Cardiac muscle cell (in vitro differentiated cells and primary cell): Measurements from ENCODE around the gene FH. TPM values are rescaled to one million over a fixed set of nuclear protein-coding genes. Genes with fewer than 3 reads are reported as not detected.

Experiments used
- DNase-seq, 2 donors: peaks; one replicate each; pipeline versions ENCODE4 v3.0.0 to v3.0.0-alpha.2; 2010 to 2017; ENCODE audit warnings: low read depth in 1 of 2, low spot score in 1 of 2
- H3K27ac ChIP-seq: fragments of 200-600 bp; sonication (generic); 2 replicates; pipeline ENCODE4 v1.5.1; 2016
- H3K27me3 ChIP-seq: fragments of 200-600 bp; sonication (generic); 2 replicates; pipeline ENCODE4 v1.6.0; 2016; ENCODE audit warnings: control low read depth
- H3K36me3 ChIP-seq: fragments of 200-600 bp; sonication (generic); 2 replicates; pipeline ENCODE4 v1.5.1; 2016; ENCODE audit warnings: control low read depth
- H3K4me1 ChIP-seq: fragments of 200-600 bp; sonication (generic); 2 replicates; pipeline ENCODE4 v1.8.1; 2017; ENCODE audit warnings: low read depth, mild to moderate bottlenecking, mixed run types
- H3K4me3 ChIP-seq: fragments of 200-600 bp; sonication (generic); 2 replicates; pipeline ENCODE4 v1.5.1; 2016; ENCODE audit warnings: mild to moderate bottlenecking
- H3K9me3 ChIP-seq: fragments of 200-600 bp; sonication (generic); 2 replicates; pipeline ENCODE4 v1.5.1; 2017; ENCODE audit warnings: low read depth, mild to moderate bottlenecking, control low read depth
- CTCF ChIP-seq: IDR thresholded peaks from 2 replicates; pipeline ENCODE4 v1.5.1; 2012; ENCODE audit warnings: low read depth, mild to moderate bottlenecking, low read length
- polyA plus RNA-seq: library from polyadenylated mRNA; unstranded; fragments of >200 nt; fragmentation: Nextera tagmentation; extraction: Ambion mirVana; gene quantifications from 2 replicates; pipeline ENCODE4 v1.2.1, GENCODE V29; 2016
- total RNA-seq: library from RNA; depleted of rRNA; stranded (reverse); fragments of >200 nt; gene quantifications from 2 replicates; pipeline ENCODE4 v1.2.3, GENCODE V29; 2016

FH gene
- total and polyA plus RNA-seq, 2 experiments from 2014 or later, result 96.9 to 175 TPM

DNA sequence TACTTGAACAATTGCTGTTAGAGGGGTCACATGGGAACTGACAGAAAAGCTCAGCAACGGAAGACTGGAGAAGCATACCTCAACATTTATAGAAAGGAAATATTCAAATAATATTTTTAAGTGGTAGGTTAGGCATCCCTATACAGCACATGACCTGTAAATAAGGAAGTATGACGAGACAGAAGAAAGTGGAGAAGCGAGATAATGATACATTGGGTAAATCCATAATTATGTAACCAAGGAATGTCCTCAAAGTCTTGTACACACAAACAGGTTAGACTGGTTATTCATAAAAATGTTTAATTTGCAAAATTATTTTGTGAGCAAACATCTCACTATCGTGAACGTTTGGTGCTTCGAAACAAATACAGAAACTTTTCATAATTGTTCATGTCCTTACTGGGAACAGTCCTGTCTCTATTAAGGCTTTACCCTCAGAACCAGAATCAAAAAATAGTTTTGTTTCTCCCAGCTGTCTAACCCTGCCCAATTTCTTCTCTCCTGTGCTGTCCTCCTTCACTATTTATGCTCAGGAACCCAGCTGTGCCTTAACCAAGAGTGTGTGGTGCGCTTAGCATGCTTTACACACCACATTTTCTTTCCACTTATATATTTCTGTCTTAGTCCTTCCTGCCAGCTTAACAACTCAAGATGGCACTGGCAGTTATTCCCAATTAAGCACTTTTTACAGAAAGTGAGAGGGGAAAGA, 22.8 kb upstream of the FH start:
- Histone ChIP-seq H3K9me3 (no peaks in the 10 kb centered on the region), H3K36me3 (no peaks in the 10 kb centered on the region), H3K27ac (no peak overlapping the region), H3K4me3 (no peak overlapping the region), H3K27me3 (no peaks in the 10 kb centered on the region), H3K4me1 (no peaks in the 10 kb centered on the region)
- no peak for TF ChIP-seq CTCF
- DNase-seq, result no peak

DNA sequence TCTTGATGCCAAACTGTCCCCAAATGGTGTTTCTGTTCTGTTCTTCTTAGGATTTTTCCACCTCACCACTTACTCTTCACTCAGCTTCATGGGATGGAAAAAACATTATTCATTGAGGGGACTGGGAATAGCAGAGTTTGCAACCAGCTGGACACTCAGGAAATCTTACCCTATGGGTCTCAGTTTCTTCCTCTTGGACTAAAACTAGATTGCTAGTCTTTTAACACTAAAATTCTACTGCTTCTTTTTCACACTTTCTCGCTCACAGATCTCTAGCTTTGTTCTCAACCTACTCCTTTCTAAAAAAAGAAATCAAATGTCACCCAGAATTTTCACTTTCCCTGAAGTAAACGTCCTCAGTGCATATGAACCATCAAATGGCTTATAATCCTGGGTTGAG, 17.4 kb upstream of the FH start:
- Histone ChIP-seq H3K9me3 (no peaks in the 10 kb centered on the region), H3K27ac (no peak overlapping the region), H3K36me3 (no peaks in the 10 kb centered on the region), H3K27me3 (no peaks in the 10 kb centered on the region), H3K4me3 (no peak overlapping the region), H3K4me1 (peaks cover 5% of the 10 kb centered on the region)
- no peak for TF ChIP-seq CTCF
- no peak for DNase-seq

GRCh38 chr1:241536304-241536703, 16.7 kb upstream of the FH start:
- Histone ChIP-seq H3K36me3 (no peaks in the 10 kb centered on the region), H3K9me3 (no peaks in the 10 kb centered on the region), H3K27me3 (no peaks in the 10 kb centered on the region), H3K4me3 (no peak overlapping the region), H3K27ac (no peak overlapping the region), H3K4me1 (peaks cover 11% of the 10 kb centered on the region)
- no peak for DNase-seq
- TF ChIP-seq CTCF, result no peak

- no peaks in the 10 kb centered on the region for H3K36me3 ChIP-seq
- no peak for TF ChIP-seq CTCF
These were observed 14.0 kb upstream of the FH start for GRCh38 chr1:241533326-241534115.

DNA sequence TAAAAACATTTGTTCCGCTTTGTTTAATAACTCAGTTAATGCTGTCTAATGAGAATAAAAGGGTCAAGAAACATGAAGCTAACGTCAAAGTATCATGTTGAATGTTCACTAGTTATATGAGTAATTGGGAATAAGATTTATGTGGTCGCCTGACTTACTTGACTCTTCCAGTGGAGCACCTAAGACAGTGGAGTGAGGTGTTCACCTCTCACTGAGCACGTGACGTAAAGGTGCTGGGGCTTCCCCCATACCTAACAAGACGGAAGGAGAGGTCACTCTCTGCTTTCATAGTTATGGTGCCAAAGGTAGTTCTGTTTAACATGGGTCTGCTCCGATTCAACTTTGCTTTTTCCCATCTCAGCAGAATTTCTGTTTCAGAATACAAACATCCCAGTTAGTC, 13.3 kb upstream of the FH start:
- Histone ChIP-seq H3K27ac (no peak overlapping the region), H3K27me3 (no peaks in the 10 kb centered on the region), H3K4me1 (peaks cover 11% of the 10 kb centered on the region), H3K9me3 (no peaks in the 10 kb centered on the region), H3K4me3 (no peak overlapping the region), H3K36me3 (no peaks in the 10 kb centered on the region)
- no peak for DNase-seq
- no peak for TF ChIP-seq CTCF

More at GRCh38 chr1:241533326-241534115, 14.0 kb upstream of the FH start:
- no peak for DNase-seq
- Histone ChIP-seq H3K27ac (no peak overlapping the region), H3K27me3 (no peaks in the 10 kb centered on the region), H3K4me3 (no peak overlapping the region), H3K4me1 (peaks cover 11% of the 10 kb centered on the region), H3K9me3 (no peaks in the 10 kb centered on the region)
